MM.1S (cell line): ENCODE data around the gene GLRA1.

Source experiments
- DNase-seq: peaks from one replicate; pipeline ENCODE4 v3.0.0-alpha.2; 2015
- H2AFZ ChIP-seq: fragments of 300-600 bp; sonication (generic); 2 replicates; pipeline ENCODE4 v1.6.0; 2016; ENCODE audit warnings: antibody characterized with exemption, low read length
- H3F3A ChIP-seq: fragments of 300-600 bp; sonication (generic); 2 replicates; pipeline ENCODE4 v1.6.1; 2016; ENCODE audit warnings: mild to moderate bottlenecking, antibody characterized with exemption, low read length, moderate library complexity, mixed read lengths; ENCODE audit not compliant: insufficient read depth
- H3K27ac ChIP-seq: fragments of 300-600 bp; sonication (generic); 2 replicates; pipeline ENCODE4 v1.5.1; 2016; ENCODE audit warnings: mild to moderate bottlenecking, low read length
- H3K27me3 ChIP-seq: fragments of 300-600 bp; sonication (generic); replicated peaks from 2 replicates; pipeline ENCODE4 v1.6.0; 2016; ENCODE audit warnings: low read length; ENCODE audit not compliant: insufficient read depth
- H3K36me3 ChIP-seq: fragments of 300-600 bp; sonication (generic); replicated peaks from 2 replicates; pipeline ENCODE4 v1.6.1; 2016; ENCODE audit warnings: mild to moderate bottlenecking, low read length, mixed read lengths; ENCODE audit not compliant: insufficient read depth
- H3K4me1 ChIP-seq: fragments of 300-600 bp; sonication (generic); 2 replicates; pipeline ENCODE4 v1.6.1; 2016; ENCODE audit warnings: low read length, mixed read lengths
- H3K4me2 ChIP-seq: fragments of 300-600 bp; sonication (generic); 2 replicates; pipeline ENCODE4 v1.6.0; 2016; ENCODE audit warnings: low read depth, low read length
- H3K4me3 ChIP-seq: fragments of 300-600 bp; sonication (generic); 2 replicates; pipeline ENCODE4 v1.5.1; 2016; ENCODE audit warnings: low read length, mixed read lengths
- H3K79me2 ChIP-seq: fragments of 300-600 bp; sonication (generic); 2 replicates; pipeline ENCODE4 v1.6.1; 2016; ENCODE audit warnings: mixed run types, low read length, mixed read lengths
- H3K9ac ChIP-seq: fragments of 300-600 bp; sonication (generic); 2 replicates; pipeline ENCODE4 v1.6.1; 2016; ENCODE audit warnings: low read length, mixed read lengths
- H3K9me2 ChIP-seq: fragments of 300-600 bp; sonication (generic); replicated peaks from 2 replicates; pipeline ENCODE4 v1.6.1; 2016; ENCODE audit warnings: mild to moderate bottlenecking, low read length, mixed read lengths; ENCODE audit not compliant: insufficient read depth
- H3K9me3 ChIP-seq: fragments of 300-600 bp; sonication (generic); replicated peaks from 2 replicates; pipeline ENCODE4 v1.6.1; 2016; ENCODE audit warnings: mild to moderate bottlenecking, low read length, mixed read lengths; ENCODE audit not compliant: insufficient read depth
- H4K20me1 ChIP-seq: fragments of 300-600 bp; sonication (generic); 2 replicates; pipeline ENCODE4 v1.6.1; 2016; ENCODE audit warnings: mild to moderate bottlenecking, low read length, moderate library complexity, mixed read lengths; ENCODE audit not compliant: insufficient read depth
- EZH2 ChIP-seq: fragments of 300-600 bp; sonication (generic); optimal IDR thresholded peaks from 2 replicates; pipeline ENCODE3; 2017; ENCODE audit warnings: low read depth, mild to moderate bottlenecking, antibody characterized with exemption, low read length, mixed read lengths
- EZH2phosphoT487 ChIP-seq: fragments of 300-600 bp; sonication (generic); IDR thresholded peaks from 2 replicates; pipeline ENCODE4 v1.6.1; 2018; ENCODE audit warnings: antibody characterized with exemption, low read length
- TF ChIP-seq, protein P1 (sequence below): fragments of 300-600 bp; sonication (generic); IDR thresholded peaks from 2 replicates; pipeline ENCODE4 v1.5.1; 2016; ENCODE audit warnings: antibody characterized with exemption, low read length, mixed read lengths

The GLRA1 gene

DNA sequence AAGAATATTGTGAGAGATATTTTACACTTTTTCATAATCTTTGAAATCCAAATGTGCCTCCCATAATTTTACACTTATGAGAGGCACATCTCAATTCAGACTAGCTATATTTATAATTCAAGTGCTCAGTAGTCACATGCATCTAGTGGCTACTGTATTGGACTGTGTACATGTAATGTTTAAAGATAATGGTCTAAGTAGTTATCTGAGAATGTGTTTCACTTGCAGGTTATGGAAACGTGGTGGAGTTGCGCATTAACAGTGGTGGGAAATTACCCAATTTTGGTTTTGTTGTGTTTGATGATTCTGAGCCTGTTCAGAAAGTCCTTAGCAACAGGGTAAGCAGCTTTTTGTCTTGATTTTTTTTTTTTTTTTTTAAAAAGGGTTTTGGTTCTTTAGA lies 124.1 kb downstream of the GLRA1 start:
- TF ChIP-seq, protein P1, sequence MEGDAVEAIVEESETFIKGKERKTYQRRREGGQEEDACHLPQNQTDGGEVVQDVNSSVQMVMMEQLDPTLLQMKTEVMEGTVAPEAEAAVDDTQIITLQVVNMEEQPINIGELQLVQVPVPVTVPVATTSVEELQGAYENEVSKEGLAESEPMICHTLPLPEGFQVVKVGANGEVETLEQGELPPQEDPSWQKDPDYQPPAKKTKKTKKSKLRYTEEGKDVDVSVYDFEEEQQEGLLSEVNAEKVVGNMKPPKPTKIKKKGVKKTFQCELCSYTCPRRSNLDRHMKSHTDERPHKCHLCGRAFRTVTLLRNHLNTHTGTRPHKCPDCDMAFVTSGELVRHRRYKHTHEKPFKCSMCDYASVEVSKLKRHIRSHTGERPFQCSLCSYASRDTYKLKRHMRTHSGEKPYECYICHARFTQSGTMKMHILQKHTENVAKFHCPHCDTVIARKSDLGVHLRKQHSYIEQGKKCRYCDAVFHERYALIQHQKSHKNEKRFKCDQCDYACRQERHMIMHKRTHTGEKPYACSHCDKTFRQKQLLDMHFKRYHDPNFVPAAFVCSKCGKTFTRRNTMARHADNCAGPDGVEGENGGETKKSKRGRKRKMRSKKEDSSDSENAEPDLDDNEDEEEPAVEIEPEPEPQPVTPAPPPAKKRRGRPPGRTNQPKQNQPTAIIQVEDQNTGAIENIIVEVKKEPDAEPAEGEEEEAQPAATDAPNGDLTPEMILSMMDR: no peak
- TF ChIP-seq EZH2phosphoT487 (no peak), EZH2 (no peak)
- peaks cover 79% of the 10 kb centered on the region for H3K79me2 ChIP-seq
- H3K9me2 ChIP-seq: no peaks in the 10 kb centered on the region
- H3K4me1 ChIP-seq: no peaks in the 10 kb centered on the region
- peaks cover 27% of the 10 kb centered on the region for H4K20me1 ChIP-seq
- H3K36me3 ChIP-seq: peaks cover 42% of the 10 kb centered on the region
- no peak for DNase-seq
- H3K4me3 ChIP-seq: no peak overlapping the region
- H3K27me3 ChIP-seq: no peaks in the 10 kb centered on the region
- no peak overlapping the region for H2AFZ ChIP-seq
- H3K4me2 ChIP-seq: no peak overlapping the region
- no peak overlapping the region for H3K9ac ChIP-seq
- no peaks in the 10 kb centered on the region for H3K9me3 ChIP-seq
- no peaks in the 10 kb centered on the region; the same call in 1 of the 2 replicates for H3F3A ChIP-seq
- H3K27ac ChIP-seq: no peak overlapping the region

GRCh38 chr5:151799407-151799806 lies 125.2 kb downstream of the GLRA1 start:
- Histone ChIP-seq H3K36me3 (peaks cover 38% of the 10 kb centered on the region), H3K27ac (no peak overlapping the region), H3K79me2 (peaks cover 80% of the 10 kb centered on the region), H3K4me3 (no peak overlapping the region), H3K27me3 (no peaks in the 10 kb centered on the region), H3K9me2 (no peaks in the 10 kb centered on the region), H3K9ac (no peak overlapping the region), H2AFZ (no peak overlapping the region), H3K9me3 (no peaks in the 10 kb centered on the region), H3K4me1 (no peaks in the 10 kb centered on the region), H3F3A (no peaks in the 10 kb centered on the region; the same call in 1 of the 2 replicates), H3K4me2 (no peak overlapping the region), H4K20me1 (peaks cover 29% of the 10 kb centered on the region)
- DNase-seq: no peak
- no peak for TF ChIP-seq EZH2
- TF ChIP-seq, protein P1: no peak
- TF ChIP-seq EZH2phosphoT487: no peak

DNA sequence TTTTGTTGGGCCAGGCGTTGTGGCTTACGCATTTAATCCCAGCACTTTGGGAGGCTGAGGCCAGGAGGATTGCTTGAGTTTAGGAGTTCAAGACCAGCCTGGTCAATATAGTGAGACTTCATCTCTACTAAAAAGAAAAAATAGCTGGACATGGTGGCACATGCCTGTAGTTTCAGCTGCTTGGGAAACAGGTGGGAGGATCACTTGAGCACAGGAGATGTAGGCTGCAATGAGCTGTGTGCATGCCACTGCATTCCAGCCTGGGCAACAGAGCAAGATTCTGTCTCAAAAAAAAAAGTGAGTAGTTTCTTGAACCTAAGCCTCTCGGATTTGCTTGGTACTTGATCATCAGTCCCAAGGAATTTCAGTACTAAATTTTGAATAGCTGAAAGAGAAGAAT lies 126.0 kb downstream of the GLRA1 start:
- peaks cover 80% of the 10 kb centered on the region for H3K79me2 ChIP-seq
- H3K4me3 ChIP-seq: no peak overlapping the region
- H4K20me1 ChIP-seq: peaks cover 36% of the 10 kb centered on the region
- H3K27me3 ChIP-seq: no peaks in the 10 kb centered on the region
- no peak overlapping the region for H2AFZ ChIP-seq
- TF ChIP-seq EZH2 (no peak), EZH2phosphoT487 (no peak)
- TF ChIP-seq, protein P1: no peak
- H3F3A ChIP-seq: no peaks in the 10 kb centered on the region; the same call in 1 of the 2 replicates
- H3K9ac ChIP-seq: no peak overlapping the region
- H3K9me2 ChIP-seq: no peaks in the 10 kb centered on the region
- no peak for DNase-seq
- H3K9me3 ChIP-seq: no peaks in the 10 kb centered on the region
- no peak overlapping the region for H3K27ac ChIP-seq
- H3K4me1 ChIP-seq: no peaks in the 10 kb centered on the region
- peaks cover 33% of the 10 kb centered on the region for H3K36me3 ChIP-seq
- no peak overlapping the region for H3K4me2 ChIP-seq
